Tibial nerve (tissue), 3 donors: ENCODE results near the gene CLIC6.

Experiments used
- POLR2A ChIP-seq, 2 donors: fragments of 450-650 bp; IDR thresholded peaks; one replicate each; pipeline ENCODE4 v1.6.1; 2017; ENCODE audit warnings: antibody characterized with exemption in 2 of 2, mild to moderate bottlenecking in 2 of 2, moderate library complexity in 2 of 2
- TF ChIP-seq, protein P1 (sequence below), 5 experiments: fragments of 200-600 bp in 3 of 5; fragments of 450-650 bp in 2 of 5; sonication (generic) in 3 of 5; IDR thresholded peaks; one replicate each; pipeline ENCODE4 v1.5.1; 2016 to 2019; ENCODE audit warnings: antibody characterized with exemption in 5 of 5, mild to moderate bottlenecking in 3 of 5, moderate library complexity in 2 of 5

DNA sequence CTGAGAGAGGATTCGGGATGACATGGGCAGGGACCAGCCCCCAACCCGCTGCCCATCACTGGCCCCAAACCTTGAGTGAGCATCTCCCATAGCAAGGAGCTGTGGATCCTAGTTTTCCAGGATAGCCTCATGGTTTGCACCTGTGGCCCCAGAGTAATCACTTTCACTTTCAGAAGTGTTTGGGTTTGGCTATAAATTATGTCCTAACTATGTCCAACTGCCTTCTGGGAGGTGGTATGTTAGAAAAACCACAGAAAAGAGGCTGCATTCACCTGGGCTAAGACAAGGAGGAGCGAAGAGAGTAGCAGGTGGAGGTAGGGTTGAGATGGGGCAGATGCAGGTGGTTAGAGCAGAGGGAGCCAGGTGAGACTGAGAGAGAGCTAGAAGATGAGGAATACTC lies 19.4 kb upstream of the CLIC6 start:
- TF ChIP-seq POLR2A (IDR thresholded peaks at IDR 0.05) = no peak
- TF ChIP-seq, protein P1, sequence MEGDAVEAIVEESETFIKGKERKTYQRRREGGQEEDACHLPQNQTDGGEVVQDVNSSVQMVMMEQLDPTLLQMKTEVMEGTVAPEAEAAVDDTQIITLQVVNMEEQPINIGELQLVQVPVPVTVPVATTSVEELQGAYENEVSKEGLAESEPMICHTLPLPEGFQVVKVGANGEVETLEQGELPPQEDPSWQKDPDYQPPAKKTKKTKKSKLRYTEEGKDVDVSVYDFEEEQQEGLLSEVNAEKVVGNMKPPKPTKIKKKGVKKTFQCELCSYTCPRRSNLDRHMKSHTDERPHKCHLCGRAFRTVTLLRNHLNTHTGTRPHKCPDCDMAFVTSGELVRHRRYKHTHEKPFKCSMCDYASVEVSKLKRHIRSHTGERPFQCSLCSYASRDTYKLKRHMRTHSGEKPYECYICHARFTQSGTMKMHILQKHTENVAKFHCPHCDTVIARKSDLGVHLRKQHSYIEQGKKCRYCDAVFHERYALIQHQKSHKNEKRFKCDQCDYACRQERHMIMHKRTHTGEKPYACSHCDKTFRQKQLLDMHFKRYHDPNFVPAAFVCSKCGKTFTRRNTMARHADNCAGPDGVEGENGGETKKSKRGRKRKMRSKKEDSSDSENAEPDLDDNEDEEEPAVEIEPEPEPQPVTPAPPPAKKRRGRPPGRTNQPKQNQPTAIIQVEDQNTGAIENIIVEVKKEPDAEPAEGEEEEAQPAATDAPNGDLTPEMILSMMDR (IDR thresholded peaks at IDR 0.05) = no peak
